ENCODE results near the gene CLEC1B. TPM values are rescaled to one million over a fixed set of nuclear protein-coding genes. Genes with fewer than 3 reads are reported as not detected.

The CLEC1B gene
- total RNA-seq, 2 experiments from 2014 or later, result not detected

DNA sequence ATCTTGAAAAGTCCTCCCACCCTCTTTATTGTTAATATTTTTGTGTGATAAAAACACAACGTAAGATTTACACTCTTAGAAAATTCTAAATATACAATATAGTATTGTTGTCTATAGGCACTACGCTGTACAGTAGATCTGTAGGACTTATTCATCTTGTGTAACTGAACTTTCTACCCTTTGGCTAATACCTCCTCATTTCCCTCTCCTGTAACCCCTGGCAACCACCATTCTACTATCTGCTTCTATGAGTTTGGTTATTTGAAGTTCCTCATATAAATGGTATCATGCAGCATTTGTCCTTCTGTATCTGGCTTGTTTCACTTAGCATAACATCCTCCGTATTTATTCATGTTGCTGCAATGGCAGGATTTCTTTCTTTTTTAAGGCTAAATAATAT is 26.3 kb upstream of the CLEC1B start:
- Histone ChIP-seq H3K36me3 (ENCODE audit: insufficient read depth, low read length) (no peaks in the 10 kb centered on the region), H3K4me3 (ENCODE audit: low read depth, low read length, poor library complexity, severe bottlenecking) (no peak overlapping the region), H3K79me2 (ENCODE audit: insufficient read depth, low read depth, low read length) (no peaks in the 10 kb centered on the region), H3K9me2 (ENCODE audit: insufficient read depth, low read length) (no peaks in the 10 kb centered on the region), H3K27ac (ENCODE audit: low read depth, low read length, poor library complexity, severe bottlenecking) (no peak overlapping the region), H2AFZ (ENCODE audit: low read length) (no peak overlapping the region), H3K9me3 (ENCODE audit: low read length) (no peaks in the 10 kb centered on the region), H4K20me1 (ENCODE audit: insufficient read depth, low read length) (no peaks in the 10 kb centered on the region), H3K4me1 (ENCODE audit: insufficient read depth, low read length, poor library complexity, severe bottlenecking) (no peaks in the 10 kb centered on the region), H3K4me2 (ENCODE audit: low read length) (no peak overlapping the region)
- ChIA-PET CTCF (ENCODE audit: unreplicated experiment) (no interaction called here), POLR2A (interaction anchor here (0.6 to 0.8 kb wide), 2 partner anchors 14 to 425 kb away, joined by 3 to 4 read pairs; no protein-coding TSS in a partner anchor)
- TF ChIP-seq, protein P1, sequence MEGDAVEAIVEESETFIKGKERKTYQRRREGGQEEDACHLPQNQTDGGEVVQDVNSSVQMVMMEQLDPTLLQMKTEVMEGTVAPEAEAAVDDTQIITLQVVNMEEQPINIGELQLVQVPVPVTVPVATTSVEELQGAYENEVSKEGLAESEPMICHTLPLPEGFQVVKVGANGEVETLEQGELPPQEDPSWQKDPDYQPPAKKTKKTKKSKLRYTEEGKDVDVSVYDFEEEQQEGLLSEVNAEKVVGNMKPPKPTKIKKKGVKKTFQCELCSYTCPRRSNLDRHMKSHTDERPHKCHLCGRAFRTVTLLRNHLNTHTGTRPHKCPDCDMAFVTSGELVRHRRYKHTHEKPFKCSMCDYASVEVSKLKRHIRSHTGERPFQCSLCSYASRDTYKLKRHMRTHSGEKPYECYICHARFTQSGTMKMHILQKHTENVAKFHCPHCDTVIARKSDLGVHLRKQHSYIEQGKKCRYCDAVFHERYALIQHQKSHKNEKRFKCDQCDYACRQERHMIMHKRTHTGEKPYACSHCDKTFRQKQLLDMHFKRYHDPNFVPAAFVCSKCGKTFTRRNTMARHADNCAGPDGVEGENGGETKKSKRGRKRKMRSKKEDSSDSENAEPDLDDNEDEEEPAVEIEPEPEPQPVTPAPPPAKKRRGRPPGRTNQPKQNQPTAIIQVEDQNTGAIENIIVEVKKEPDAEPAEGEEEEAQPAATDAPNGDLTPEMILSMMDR (conservative IDR thresholded peaks at IDR 0.05; ENCODE audit: low read length), result no peak
- no peak for TF ChIP-seq EZH2phosphoT487 (IDR thresholded peaks at IDR 0.05; ENCODE audit: borderline replicate concordance, low read depth, low read length)
- BruUV-seq (replicated peaks), result no TSS peak
- DNase-seq (ENCODE audit: low spot score), result no peak
- intact Hi-C loops (cut with micrococcal nuclease; ENCODE audit: unreplicated experiment), result no loop called here

DNA sequence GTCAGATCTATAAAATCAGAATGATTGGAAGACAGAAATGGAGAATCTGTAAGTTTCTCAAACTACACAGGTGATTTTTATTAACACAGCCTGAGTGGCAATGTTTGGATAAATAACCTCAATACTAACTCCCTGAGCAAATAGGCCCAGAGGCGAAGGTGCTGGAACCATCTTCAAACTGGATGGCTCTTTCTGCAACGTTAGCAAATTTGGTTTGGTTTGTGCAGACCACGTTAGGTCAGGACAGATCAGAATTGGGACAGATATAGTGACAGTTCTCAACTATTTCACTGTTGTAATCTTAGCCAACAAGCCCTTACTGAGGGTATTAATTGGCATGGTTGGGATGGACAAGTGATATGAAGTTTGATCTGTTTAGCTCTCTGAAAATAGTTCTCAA is 22.4 kb upstream of the CLEC1B start:
- no peaks in the 10 kb centered on the region for H4K20me1 ChIP-seq (ENCODE audit: insufficient read depth, low read length)
- no peaks in the 10 kb centered on the region for H3K9me3 ChIP-seq (ENCODE audit: low read length)
- intact Hi-C loops (cut with micrococcal nuclease; ENCODE audit: unreplicated experiment), result no loop called here
- CTCF ChIA-PET (ENCODE audit: unreplicated experiment), result no interaction called here
- no peak overlapping the region for H3K4me2 ChIP-seq (ENCODE audit: low read length)
- H2AFZ ChIP-seq (ENCODE audit: low read length), result no peak overlapping the region
- H3K27ac ChIP-seq (ENCODE audit: low read depth, low read length, poor library complexity, severe bottlenecking), result no peak overlapping the region
- H3K79me2 ChIP-seq (ENCODE audit: insufficient read depth, low read depth, low read length), result no peaks in the 10 kb centered on the region
- H3K9me2 ChIP-seq (ENCODE audit: insufficient read depth, low read length), result no peaks in the 10 kb centered on the region
- DNase-seq (ENCODE audit: low spot score), result no peak
- no peaks in the 10 kb centered on the region for H3K4me1 ChIP-seq (ENCODE audit: insufficient read depth, low read length, poor library complexity, severe bottlenecking)
- no peak overlapping the region for H3K4me3 ChIP-seq (ENCODE audit: low read depth, low read length, poor library complexity, severe bottlenecking)
- no peaks in the 10 kb centered on the region for H3K36me3 ChIP-seq (ENCODE audit: insufficient read depth, low read length)
- no TSS peak for BruUV-seq (replicated peaks)
- POLR2A ChIA-PET, result interaction anchor here (0.6 kb wide), 1 partner anchor 716 kb away, joined by 3 read pairs; no protein-coding TSS in a partner anchor
- no peak for TF ChIP-seq EZH2phosphoT487 (IDR thresholded peaks at IDR 0.05; ENCODE audit: borderline replicate concordance, low read depth, low read length)
- TF ChIP-seq, protein P1 (conservative IDR thresholded peaks at IDR 0.05; ENCODE audit: low read length), result no peak

- Histone ChIP-seq H3K27ac (ENCODE audit: low read depth, low read length, poor library complexity, severe bottlenecking) (no peak overlapping the region), H3K36me3 (ENCODE audit: insufficient read depth, low read length) (no peaks in the 10 kb centered on the region), H3K4me1 (ENCODE audit: insufficient read depth, low read length, poor library complexity, severe bottlenecking) (no peaks in the 10 kb centered on the region), H3K4me3 (ENCODE audit: low read depth, low read length, poor library complexity, severe bottlenecking) (no peak overlapping the region), H3K9me3 (ENCODE audit: low read length) (no peaks in the 10 kb centered on the region), H3K9me2 (ENCODE audit: insufficient read depth, low read length) (no peaks in the 10 kb centered on the region), H3K79me2 (ENCODE audit: insufficient read depth, low read depth, low read length) (no peaks in the 10 kb centered on the region), H4K20me1 (ENCODE audit: insufficient read depth, low read length) (no peaks in the 10 kb centered on the region), H3K4me2 (ENCODE audit: low read length) (no peak overlapping the region), H2AFZ (ENCODE audit: low read length) (no peak overlapping the region)
- CTCF ChIA-PET (ENCODE audit: unreplicated experiment), result no interaction called here
- POLR2A ChIA-PET, result interaction anchor here (1.1 to 1.7 kb wide), 4 partner anchors 8 to 22 kb away, joined by 3 to 4 read pairs (median 4); no protein-coding TSS in a partner anchor
- intact Hi-C loops (cut with micrococcal nuclease; ENCODE audit: unreplicated experiment), result loop anchor here (5.0 kb wide), 1 partner anchor 124 kb away; no protein-coding TSS in a partner anchor
- TF ChIP-seq, protein P1 (conservative IDR thresholded peaks at IDR 0.05; ENCODE audit: low read length), result no peak
- TF ChIP-seq EZH2phosphoT487 (IDR thresholded peaks at IDR 0.05; ENCODE audit: borderline replicate concordance, low read depth, low read length), result no peak
- BruUV-seq (replicated peaks), result no TSS peak
- DNase-seq (ENCODE audit: low spot score), result no peak
Observed at GRCh38 chr12:10018386-10018785, 19.5 kb upstream of the CLEC1B start.

Measured in OCI-LY7 (cell line).